GM23248 (cell line): ENCODE results near the gene PRPF40B.

Experiments used
- EZH2 ChIP-seq: fragments of 200-600 bp; sonication (generic); IDR thresholded peaks from 2 replicates; pipeline ENCODE4 v1.6.1; 2018; ENCODE audit warnings: antibody characterized with exemption, mild to moderate bottlenecking; ENCODE audit not compliant: insufficient read depth, poor library complexity, severe bottlenecking
- EZH2phosphoT487 ChIP-seq: fragments of 200-600 bp; sonication (generic); IDR thresholded peaks from 2 replicates; pipeline ENCODE4 v1.6.1; 2018; ENCODE audit warnings: antibody characterized with exemption, moderate library complexity, mild to moderate bottlenecking, low read depth; ENCODE audit not compliant: insufficient read depth

DNA sequence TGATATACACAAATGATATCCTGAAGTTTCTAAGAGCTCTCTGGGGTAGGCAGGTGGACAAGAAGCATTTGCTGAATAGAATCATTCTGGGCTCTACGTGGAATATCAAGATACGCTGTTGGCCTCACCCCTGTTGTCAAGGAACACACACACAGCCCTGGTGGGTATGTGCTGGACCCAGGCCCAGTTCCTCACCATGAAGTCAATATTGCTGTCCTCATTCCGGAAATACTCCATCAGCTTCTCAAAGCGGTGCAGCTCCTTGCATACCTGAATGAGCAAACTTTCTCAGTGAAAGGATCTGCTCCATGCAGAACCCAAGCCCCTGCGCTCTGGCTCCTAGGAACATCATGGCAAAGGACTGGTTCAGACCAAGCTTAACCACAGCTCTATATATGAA, 31.4 kb downstream of the PRPF40B start:
- TF ChIP-seq EZH2phosphoT487 (no peak), EZH2 (no peak)
